ENCODE results near the gene CCDC88A.
"Not testable (repeated sequence)": the region's sequence is repeated elsewhere in the genome, so short reads cannot be mapped to it uniquely, and the experiment has no call there.

- TF ChIP-seq EZH2 (IDR thresholded peaks at IDR 0.05; ENCODE audit: insufficient read depth, low read length); CTCF (IDR thresholded peaks at IDR 0.05; ENCODE audit: insufficient read depth, low read depth, low read length): not testable (repeated sequence)
Measured at GRCh38 chr2:55450014-55450413, 30.4 kb upstream of the CCDC88A start.

All from astrocyte (in vitro differentiated cells and primary cell).